K562 (cell line): ENCODE results near the gene UGT1A9. TPM values are rescaled to one million over a fixed set of nuclear protein-coding genes. Genes with fewer than 3 reads are reported as not detected.

ENCODE experiments used
- ATAC-seq: fragments of 200-7000 bp; cut with Tn5 transposase; 3 replicates; pipeline ENCODE4 v1.9.1; 2020; ENCODE audit warnings: moderate library complexity
- BruUV-seq: library from RNA; stranded (reverse); fragments of 400-500 nt; replicated peaks from 2 replicates; lab custom pipeline; 2021; lab: Mats Ljungman, UMichigan
- CTCF ChIA-PET: fragments of 300-600 bp; formaldehyde crosslinking; extraction: SDS; loops from one replicate; lab custom pipeline; 2021; ENCODE audit warnings: low intra/inter-chr PET ratio; lab: Yijun Ruan, JAX
- POLR2A ChIA-PET: fragments of 300-600, 350-650 bp; sonication (Branson Sonifier 250); formaldehyde crosslinking; extraction: SDS; loops from one replicate; lab custom pipeline; 2021; ENCODE audit warnings: antibody characterized with exemption, inconsistent platforms; lab: Yijun Ruan, JAX
- DNase-seq, 4 experiments: peaks; one replicate each; pipeline versions ENCODE4 v3.0.0 to v3.0.0-alpha.2; 2011 to 2018; ENCODE audit warnings: low spot score in 3 of 4, mixed read lengths in 3 of 4; ENCODE audit errors: extremely low read depth in 1 of 4
- FAIRE-seq: peaks from 2 replicates; lab custom pipeline; 2011; peaks lifted over from hg19 to GRCh38; lab: Jason Lieb, UNC
- H2AFZ ChIP-seq: 2 replicates; pipeline ENCODE4 v1.6.0; 2011; ENCODE audit warnings: low read depth, low read length, control low read depth, inconsistent platforms
- H3K27ac ChIP-seq: fragments of 200-600 bp; 3 replicates; pipeline ENCODE4 v1.8.0; 2011; ENCODE audit warnings: low read depth, mild to moderate bottlenecking, control low read depth, inconsistent platforms, low read length, moderate library complexity, mixed read lengths; ENCODE audit errors: extremely low read depth
- H3K27me3 ChIP-seq, 2 experiments: fragments of 300-600 bp in 1 of 2; 2 replicates in 1 of 2; 3 replicates in 1 of 2; pipeline versions ENCODE4 v1.6.0 to v1.8.0; 2011; ENCODE audit warnings: inconsistent platforms in 2 of 2, low read length in 2 of 2, mild to moderate bottlenecking in 1 of 2, mixed read lengths in 1 of 2, moderate library complexity in 1 of 2; ENCODE audit not compliant: control insufficient read depth in 2 of 2, insufficient read depth in 2 of 2
- H3K36me3 ChIP-seq: fragments of 300-600 bp; 3 replicates; pipeline ENCODE4 v1.8.0; 2011; ENCODE audit warnings: mild to moderate bottlenecking, low read length, inconsistent platforms; ENCODE audit not compliant: control insufficient read depth, insufficient read depth
- H3K4me1 ChIP-seq, 2 experiments: fragments of 200-600 bp in 1 of 2; replicated peaks in 1 of 2; 2 replicates in 1 of 2; 3 replicates in 1 of 2; pipeline versions ENCODE4 v1.5.1 to v1.8.0; 2011; ENCODE audit warnings: inconsistent platforms in 2 of 2, low read length in 2 of 2, mild to moderate bottlenecking in 1 of 2, mixed read lengths in 1 of 2, moderate library complexity in 1 of 2; ENCODE audit not compliant: control insufficient read depth in 2 of 2, insufficient read depth in 2 of 2
- H3K4me2 ChIP-seq: 2 replicates; pipeline ENCODE4 v1.6.1; 2011; ENCODE audit warnings: low read length, control low read depth, inconsistent platforms, mixed read lengths; ENCODE audit not compliant: insufficient read depth
- H3K4me3 ChIP-seq: fragments of 200-600 bp; sonication (generic), shearing (Covaris generic); 2 replicates; pipeline ENCODE4 v1.5.1; 2016; ENCODE audit warnings: control low read depth, inconsistent platforms
- H3K79me2 ChIP-seq: fragments of 200-600 bp; 3 replicates; pipeline ENCODE4 v1.8.0; 2011; ENCODE audit warnings: low read length, inconsistent platforms; ENCODE audit not compliant: control insufficient read depth, insufficient read depth
- H3K9ac ChIP-seq, 2 experiments: 2 replicates each; pipeline versions ENCODE4 v1.6.0 to v1.6.1; 2011; ENCODE audit warnings: low read depth in 2 of 2, low read length in 2 of 2, control low read depth in 1 of 2, inconsistent platforms in 1 of 2, mild to moderate bottlenecking in 1 of 2, mixed read lengths in 1 of 2; ENCODE audit not compliant: insufficient read depth in 1 of 2
- H3K9me1 ChIP-seq: one replicate; pipeline ENCODE4 v1.6.0; 2011; ENCODE audit warnings: inconsistent platforms, mild to moderate bottlenecking, low read length, moderate library complexity; ENCODE audit not compliant: control insufficient read depth, insufficient read depth
- H3K9me3 ChIP-seq: replicated peaks from 2 replicates; pipeline ENCODE4 v1.5.1; 2011; ENCODE audit warnings: low read depth, low read length, inconsistent platforms; ENCODE audit not compliant: control insufficient read depth, insufficient read depth
- H4K20me1 ChIP-seq: replicated peaks from 2 replicates; pipeline ENCODE4 v1.6.1; 2011; ENCODE audit warnings: low read length, inconsistent platforms, mixed read lengths; ENCODE audit not compliant: control insufficient read depth, insufficient read depth
- E2F8 ChIP-seq: fragments of 450-650 bp; IDR thresholded peaks from 2 replicates; pipeline ENCODE4 v1.7.1; 2018; ENCODE audit warnings: mild to moderate bottlenecking, low read depth; ENCODE audit not compliant: partially characterized antibody
- ELF2 ChIP-seq: fragments of 250-450 bp; sonication (Bioruptor Pico); IDR thresholded peaks from 2 replicates; pipeline ENCODE4 v1.5.0; 2021; ENCODE audit warnings: mild to moderate bottlenecking
- ILF3 ChIP-seq: fragments of 450-650 bp; IDR thresholded peaks from 2 replicates; pipeline ENCODE4 v1.6.1; 2018; ENCODE audit warnings: antibody characterized with exemption, mild to moderate bottlenecking, moderate library complexity, borderline replicate concordance
- NRF1 ChIP-seq, 2 experiments: fragments of 450-650 bp; IDR thresholded peaks in 1 of 2; conservative IDR thresholded peaks in 1 of 2; 2 replicates each; pipeline ENCODE4 v1.6.1; 2014; ENCODE audit warnings: mild to moderate bottlenecking in 2 of 2
- OTX1 ChIP-seq: fragments of 450-650 bp; formaldehyde crosslinking; IDR thresholded peaks from 2 replicates; pipeline ENCODE4 v1.4.0; 2022; ENCODE audit warnings: mild to moderate bottlenecking
- ZNF324 ChIP-seq: fragments of 250-450 bp; sonication (Bioruptor Pico); IDR thresholded peaks from 2 replicates; pipeline ENCODE4 v1.4.0; 2020; ENCODE audit warnings: mild to moderate bottlenecking
- WGBS: fragments of 100-300 bp; shearing (Covaris generic); methylation state at CpG from one replicate; pipeline ENCODE4 v1.1.6; 2016; ENCODE audit warnings: low coverage, mixed read lengths; ENCODE audit not compliant: insufficient coverage; ENCODE audit errors: missing lambda C conversion rate; 5-methylcytosine and 5-hydroxymethylcytosine counted together
- in situ Hi-C: fragments of 300-500 bp; cut with MboI; formaldehyde crosslinking; loops from 4 replicates; pipeline ENCODE4 v1.15.0; 2018; ENCODE audit warnings: inconsistent platforms, mixed read lengths
- intact Hi-C: fragments of 100-400 bp; cut with micrococcal nuclease; formaldehyde crosslinking; loops from 2 replicates; pipeline ENCODE4 v1.14.2; 2022
- polyA plus RNA-seq, 8 experiments: library from polyadenylated mRNA; depleted of rRNA in 4 of 8; stranded (reverse) in 5 of 8; unstranded in 3 of 8; fragments of >200 nt; fragmentation: Nextera tagmentation in 2 of 8; fragmentation: Illumina TruSeq in 1 of 8; extraction: Ambion mirVana in 2 of 8; extraction: Trizol in 1 of 8; gene quantifications; 2 replicates each; pipeline versions ENCODE4 v1.2.1 to v1.2.3, GENCODE V29; 2011 to 2014; ENCODE audit warnings: inconsistent platforms in 1 of 8, missing spikeins in 1 of 8
- total RNA-seq, 7 experiments: library from RNA; depleted of rRNA in 6 of 7; stranded (reverse); fragments of >200 nt in 6 of 7; fragmentation: Illumina TruSeq in 2 of 7; extraction: Trizol in 2 of 7; gene quantifications; 2 replicates each; pipeline versions ENCODE4 v1.2.1 to v1.2.3, GENCODE V29; 2011 to 2021; ENCODE audit warnings: low replicate concordance in 1 of 7

UGT1A9 gene
- total and polyA plus RNA-seq, 9 of the 15 experiments (the other 6 are each of a cell fraction or from before 2014, with no cell fraction given): 0.09 TPM; not detected in 8

DNA sequence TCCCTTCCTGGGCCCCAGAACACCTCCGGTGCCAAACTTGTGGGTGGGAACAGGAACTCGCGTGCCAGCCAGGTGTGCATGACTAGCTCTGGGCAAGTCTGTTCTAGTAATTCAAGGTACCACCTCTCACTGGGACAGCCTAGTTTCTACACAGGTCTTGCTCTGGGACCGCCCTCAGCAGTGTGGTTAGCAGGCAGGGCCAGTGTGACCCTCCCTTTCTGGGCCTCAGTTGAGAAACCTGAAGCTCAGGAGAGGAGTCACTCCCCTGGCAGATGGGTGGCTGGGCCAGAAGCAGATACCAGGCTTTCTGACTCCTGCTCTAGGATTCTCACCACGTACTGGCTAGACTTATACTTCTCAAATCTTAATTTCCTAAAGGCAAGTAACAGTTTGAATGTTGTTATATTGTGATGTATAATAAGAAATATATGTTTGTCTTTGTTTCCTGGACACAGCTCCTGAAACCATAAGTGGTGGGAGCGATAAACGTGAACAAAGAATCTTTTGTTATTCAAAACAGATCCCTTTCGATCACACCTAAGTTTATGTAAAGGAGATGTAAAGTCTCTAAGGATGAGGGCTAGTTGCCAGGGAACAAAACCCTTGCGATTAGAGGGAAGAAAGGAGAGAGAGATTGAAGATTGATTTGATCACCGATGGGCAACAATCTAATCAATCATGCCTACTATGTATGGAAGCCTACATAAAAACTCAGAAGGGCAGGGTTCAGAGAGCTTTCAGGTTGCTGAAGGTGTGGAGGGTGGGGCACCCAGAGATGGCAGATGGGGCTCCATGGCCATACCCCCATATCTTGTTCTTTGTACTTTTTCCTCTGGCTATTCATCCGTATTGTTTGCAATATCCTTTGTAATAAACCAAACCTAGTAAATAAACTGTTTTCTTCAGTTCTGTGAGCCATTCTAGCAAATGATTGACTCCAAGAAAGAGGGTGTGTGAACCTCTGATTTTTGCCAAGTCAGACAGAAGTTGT, 20.0 kb downstream of the UGT1A9 start:
- H2AFZ ChIP-seq: no peak overlapping the region
- no peaks in the 10 kb centered on the region; the same call in 1 of the 2 replicates for H4K20me1 ChIP-seq
- no peak for ATAC-seq
- no peaks in the 10 kb centered on the region for H3K79me2 ChIP-seq
- no peaks in the 10 kb centered on the region for H3K4me1 ChIP-seq
- no TSS peak for BruUV-seq
- no peak overlapping the region for H3K4me3 ChIP-seq
- no peak overlapping the region for H3K27ac ChIP-seq
- no peaks in the 10 kb centered on the region for H3K36me3 ChIP-seq
- no peak for TF ChIP-seq NRF1 (conservative IDR thresholded peaks at IDR 0.05 in 1 of 2, IDR thresholded peaks at IDR 0.05 in 1 of 2)
- no peak for TF ChIP-seq OTX1 (CRISPR knock-in tag)
- no peak for TF ChIP-seq E2F8
- no peak for TF ChIP-seq ZNF324 (CRISPR knock-in tag)
- TF ChIP-seq ILF3: no peak
- TF ChIP-seq ELF2 (CRISPR knock-in tag): no peak
- ChIA-PET POLR2A (interaction anchor here (0.7 to 1.8 kb wide), 2 partner anchors 12 to 19 kb away, joined by 3 to 5 read pairs; no protein-coding TSS in a partner anchor), CTCF (no interaction called here)
- H3K9ac ChIP-seq: no peak overlapping the region
- in situ Hi-C loops: no loop called here
- peaks cover 0 to 8% of the 10 kb centered on the region in 2 experiments; a peak in 3 of 5 replicates for H3K27me3 ChIP-seq
- 27% methylated on average over 11 of the region's 11 CpGs for WGBS
- DNase-seq: no peak
- no peaks in the 10 kb centered on the region for H3K9me3 ChIP-seq
- H3K4me2 ChIP-seq: no peak overlapping the region
- no peaks in the 10 kb centered on the region for H3K9me1 ChIP-seq
- no peak for FAIRE-seq
- intact Hi-C loops: no loop called here
